GM19438 (cell line): ENCODE data around the gene ATP6V0A1.
A peak's percentile ranks its signal among the peaks of the same experiment; 100 is the strongest.
"Not testable (repeated sequence)": the region's sequence is repeated elsewhere in the genome, so short reads cannot be mapped to it uniquely, and the experiment has no call there.

Experiments
- ATAC-seq: cut with Tn5 transposase; IDR thresholded peaks from one replicate; pipeline ENCODE4 v1.9.1; 2021; ENCODE audit warnings: low read depth; ENCODE audit not compliant: unreplicated experiment

ATP6V0A1 gene

GRCh38 chr17:42536372-42537155 lies 77.9 kb downstream of the ATP6V0A1 start:
- ATAC-seq = peak; percentile 60

DNA sequence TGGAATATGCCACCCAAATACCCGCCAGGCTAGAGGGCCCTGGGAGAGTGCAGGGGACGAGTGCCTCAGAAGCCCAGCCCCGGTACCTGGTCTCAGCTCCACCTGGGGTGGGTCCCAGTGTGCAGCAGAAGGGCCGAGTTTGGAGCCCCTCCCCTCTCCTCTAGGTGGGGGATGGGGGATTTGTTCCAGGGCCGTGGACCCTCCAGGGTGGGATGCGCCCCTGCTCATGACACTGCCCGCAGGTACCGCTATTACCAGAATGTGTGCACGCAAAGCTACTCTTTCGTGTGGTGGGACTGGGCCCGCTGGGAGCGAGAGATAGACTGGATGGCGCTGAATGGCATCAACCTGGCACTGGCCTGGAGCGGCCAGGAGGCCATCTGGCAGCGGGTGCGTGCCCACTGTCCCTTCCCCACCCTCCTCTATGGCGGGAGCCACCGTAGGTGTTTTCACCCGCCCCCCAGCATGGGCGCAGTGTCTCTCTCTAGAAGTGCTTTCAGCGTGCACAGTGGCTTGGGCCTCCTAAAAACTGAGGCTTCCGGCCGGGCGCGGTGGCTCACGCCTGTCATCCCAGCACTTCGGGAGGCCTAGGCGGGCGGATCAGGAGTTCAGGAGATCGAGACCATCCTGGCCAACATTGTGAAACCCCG lies 78.6 kb downstream of the ATP6V0A1 start:
- ATAC-seq = no peak

DNA sequence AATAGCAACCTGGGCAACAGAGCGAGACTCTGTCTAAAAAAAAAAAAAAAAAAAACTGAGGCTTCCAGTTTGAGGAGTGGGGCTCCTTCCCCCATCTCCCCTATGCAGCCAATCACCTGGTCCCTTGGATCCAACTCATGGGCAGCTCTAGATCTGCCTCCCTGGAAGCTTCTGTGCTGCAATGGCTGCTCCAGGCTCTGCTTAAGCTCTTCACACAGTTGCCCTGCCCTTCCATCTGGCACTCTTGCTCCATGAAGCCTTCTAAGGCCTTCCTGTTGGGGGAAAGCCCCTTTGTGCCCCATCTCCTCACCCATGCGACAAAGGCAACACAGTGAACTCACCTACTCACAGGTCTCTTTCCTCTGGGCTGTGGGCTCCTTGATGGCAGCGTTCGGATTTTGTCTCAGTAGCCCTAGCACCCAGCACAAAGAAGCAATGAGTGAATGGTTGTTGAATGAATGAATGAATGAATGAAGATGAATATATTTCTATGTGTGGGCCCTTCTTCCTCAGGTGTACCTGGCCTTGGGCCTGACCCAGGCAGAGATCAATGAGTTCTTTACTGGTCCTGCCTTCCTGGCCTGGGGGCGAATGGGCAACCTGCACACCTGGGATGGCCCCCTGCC lies 79.3 kb downstream of the ATP6V0A1 start:
- ATAC-seq = no peak

DNA sequence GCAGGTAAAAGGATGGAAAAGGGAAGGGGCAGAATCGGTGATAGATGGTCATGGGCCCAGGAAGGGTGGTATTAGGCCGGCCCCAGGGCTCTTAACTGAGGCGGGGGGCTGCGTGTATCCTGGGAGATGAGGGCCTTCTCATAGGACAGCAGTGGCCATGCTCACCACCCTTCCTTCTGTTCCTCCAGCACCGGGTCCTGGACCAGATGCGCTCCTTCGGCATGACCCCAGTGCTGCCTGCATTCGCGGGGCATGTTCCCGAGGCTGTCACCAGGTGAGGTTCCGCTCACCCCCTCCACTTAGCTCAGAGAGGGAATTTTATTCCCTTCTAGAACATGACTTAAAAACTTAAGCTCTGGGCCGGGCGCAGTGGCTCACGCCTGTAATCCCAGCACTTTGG lies 79.8 kb downstream of the ATP6V0A1 start:
- no peak for ATAC-seq

- not testable (repeated sequence) for ATAC-seq
Observed at GRCh38 chr17:42540558-42540957, 81.9 kb downstream of the ATP6V0A1 start.

- ATAC-seq = no peak
Observed at GRCh38 chr17:42541041-42541833, 82.6 kb downstream of the ATP6V0A1 start.

DNA sequence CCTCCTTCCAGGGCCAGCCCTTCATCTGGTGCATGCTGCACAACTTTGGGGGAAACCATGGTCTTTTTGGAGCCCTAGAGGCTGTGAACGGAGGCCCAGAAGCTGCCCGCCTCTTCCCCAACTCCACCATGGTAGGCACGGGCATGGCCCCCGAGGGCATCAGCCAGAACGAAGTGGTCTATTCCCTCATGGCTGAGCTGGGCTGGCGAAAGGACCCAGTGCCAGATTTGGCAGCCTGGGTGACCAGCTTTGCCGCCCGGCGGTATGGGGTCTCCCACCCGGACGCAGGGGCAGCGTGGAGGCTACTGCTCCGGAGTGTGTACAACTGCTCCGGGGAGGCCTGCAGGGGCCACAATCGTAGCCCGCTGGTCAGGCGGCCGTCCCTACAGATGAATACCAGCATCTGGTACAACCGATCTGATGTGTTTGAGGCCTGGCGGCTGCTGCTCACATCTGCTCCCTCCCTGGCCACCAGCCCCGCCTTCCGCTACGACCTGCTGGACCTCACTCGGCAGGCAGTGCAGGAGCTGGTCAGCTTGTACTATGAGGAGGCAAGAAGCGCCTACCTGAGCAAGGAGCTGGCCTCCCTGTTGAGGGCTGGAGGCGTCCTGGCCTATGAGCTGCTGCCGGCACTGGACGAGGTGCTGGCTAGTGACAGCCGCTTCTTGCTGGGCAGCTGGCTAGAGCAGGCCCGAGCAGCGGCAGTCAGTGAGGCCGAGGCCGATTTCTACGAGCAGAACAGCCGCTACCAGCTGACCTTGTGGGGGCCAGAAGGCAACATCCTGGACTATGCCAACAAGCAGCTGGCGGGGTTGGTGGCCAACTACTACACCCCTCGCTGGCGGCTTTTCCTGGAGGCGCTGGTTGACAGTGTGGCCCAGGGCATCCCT lies 84.8 kb downstream of the ATP6V0A1 start:
- no peak for ATAC-seq

DNA sequence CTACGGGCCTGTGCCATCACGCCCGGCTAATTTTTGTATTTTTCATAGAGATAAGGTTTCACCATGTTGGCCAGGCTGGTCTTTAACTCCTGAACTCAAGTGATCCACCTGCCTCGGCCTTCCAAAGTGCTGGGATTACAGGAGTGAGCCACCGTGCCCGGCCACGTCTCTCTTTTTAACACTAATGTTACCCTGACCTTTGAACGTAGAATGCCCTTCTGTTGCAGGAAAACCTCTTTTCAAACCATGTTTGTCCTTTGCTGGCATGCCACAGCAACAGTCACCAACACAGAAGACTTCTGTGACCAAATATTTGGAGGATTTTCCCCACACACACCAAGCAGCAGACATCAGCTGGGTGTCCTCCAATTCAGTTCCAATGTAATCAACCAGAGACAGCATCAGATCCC lies 86.2 kb downstream of the ATP6V0A1 start:
- no peak for ATAC-seq

GRCh38 chr17:42545755-42546505 lies 87.3 kb downstream of the ATP6V0A1 start:
- ATAC-seq = not testable (repeated sequence)

DNA sequence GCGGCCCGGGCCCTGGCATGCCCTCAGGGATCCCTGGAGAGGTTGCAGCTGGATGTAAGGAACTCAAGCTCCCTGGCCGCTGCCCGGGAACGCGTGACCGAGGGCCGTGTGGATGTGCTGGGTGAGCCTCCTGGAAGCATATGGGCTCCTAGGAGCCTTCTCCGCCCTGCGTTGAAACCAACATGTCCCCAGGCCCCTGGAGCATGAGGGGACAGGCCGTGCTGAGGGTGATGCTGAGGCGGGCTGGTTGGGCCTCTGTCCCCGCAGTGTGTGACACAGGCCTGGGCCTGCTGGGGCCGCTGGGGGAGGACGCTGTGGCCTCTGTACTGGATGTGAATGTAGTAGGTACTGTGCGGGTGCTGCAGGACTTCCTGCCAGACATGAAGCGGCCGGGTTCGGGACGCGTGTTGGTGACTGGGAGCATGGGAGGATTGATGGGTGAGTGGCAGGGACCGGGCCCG lies 88.4 kb downstream of the ATP6V0A1 start:
- ATAC-seq = no peak

GRCh38 chr17:42547698-42548069 lies 89.0 kb downstream of the ATP6V0A1 start:
- no peak for ATAC-seq

DNA sequence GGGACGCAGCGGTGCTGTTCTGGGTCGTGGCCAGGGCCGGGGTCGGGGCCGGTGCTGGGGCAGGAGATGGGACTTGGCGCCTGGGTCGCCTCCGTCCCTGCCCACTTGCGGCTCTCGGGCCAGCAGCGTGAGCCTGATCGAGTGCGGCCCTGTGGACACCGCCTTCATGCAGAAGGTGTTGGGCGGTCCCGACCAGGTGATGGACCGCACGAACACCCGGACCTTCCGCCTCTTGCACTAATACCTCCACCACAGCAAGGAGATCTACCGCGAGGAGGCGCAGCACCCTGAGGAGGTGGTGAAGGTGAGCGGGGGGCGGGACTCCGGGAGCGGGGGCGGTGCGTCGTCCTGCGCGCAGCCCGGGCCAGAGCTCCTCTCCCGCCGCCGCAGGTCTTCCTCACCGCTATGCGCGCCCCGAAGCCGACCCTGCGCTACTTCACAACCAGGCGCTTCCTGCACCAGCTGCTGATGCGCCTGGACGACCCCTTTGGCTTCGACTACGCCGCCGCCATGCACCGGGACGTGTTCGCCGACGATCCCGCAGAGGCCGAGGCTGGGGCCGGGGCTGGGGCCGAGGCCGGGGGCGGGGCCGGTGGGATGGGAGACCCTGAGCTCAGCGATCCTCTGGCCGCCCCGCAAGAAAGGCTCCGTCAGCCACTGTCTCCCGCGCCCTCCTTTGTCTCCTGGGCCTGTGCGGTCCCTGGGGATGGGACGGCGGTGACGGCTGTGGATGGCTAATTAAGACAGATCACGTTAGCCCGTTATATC lies 89.6 kb downstream of the ATP6V0A1 start:
- peak; percentile 78 for ATAC-seq

DNA sequence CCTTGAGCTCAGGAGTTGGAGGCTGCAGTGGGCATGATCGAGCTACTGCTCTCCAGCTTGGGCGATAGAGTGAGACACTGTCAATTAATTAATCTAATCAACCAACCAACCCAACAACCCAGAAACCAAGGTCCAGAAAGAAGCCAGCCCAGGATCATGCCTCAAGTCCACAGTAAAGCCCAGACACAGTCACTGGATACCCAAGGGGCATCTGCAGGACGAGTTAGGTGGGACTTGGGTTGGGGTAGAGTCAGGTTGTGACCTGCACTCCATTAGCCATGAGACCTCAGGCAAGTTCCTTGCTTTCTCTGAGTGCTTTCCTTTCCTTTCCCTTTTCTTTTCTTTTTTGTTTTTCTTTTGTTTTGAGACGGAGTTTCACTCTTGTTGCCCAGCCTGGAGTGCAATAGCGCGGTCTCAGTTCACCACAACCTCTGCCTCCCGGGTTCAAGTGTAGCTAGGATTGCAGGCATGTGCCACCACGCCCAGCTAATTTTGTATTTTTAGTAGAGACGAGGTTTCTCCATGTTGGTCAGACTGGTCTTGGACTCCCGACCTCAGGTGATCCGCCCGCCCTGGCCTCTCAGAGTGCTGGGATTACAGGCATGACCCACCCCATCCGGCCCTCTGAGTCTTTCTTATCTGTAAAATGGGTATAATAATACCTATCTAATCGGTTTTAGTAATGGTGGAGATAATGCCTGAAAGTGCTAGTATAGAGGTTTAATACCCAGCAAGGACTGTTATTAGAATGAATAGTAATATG lies 90.5 kb downstream of the ATP6V0A1 start:
- no peak for ATAC-seq

GRCh38 chr17:42552736-42553135 lies 94.1 kb downstream of the ATP6V0A1 start, which contains the start of gene HSD17B1:
Gene HSD17B1, plus strand, starts transcription at chr17:42552923. Its CDS starts 11 bp downstream, at chr17:42552934.
- not testable (repeated sequence) for ATAC-seq

DNA sequence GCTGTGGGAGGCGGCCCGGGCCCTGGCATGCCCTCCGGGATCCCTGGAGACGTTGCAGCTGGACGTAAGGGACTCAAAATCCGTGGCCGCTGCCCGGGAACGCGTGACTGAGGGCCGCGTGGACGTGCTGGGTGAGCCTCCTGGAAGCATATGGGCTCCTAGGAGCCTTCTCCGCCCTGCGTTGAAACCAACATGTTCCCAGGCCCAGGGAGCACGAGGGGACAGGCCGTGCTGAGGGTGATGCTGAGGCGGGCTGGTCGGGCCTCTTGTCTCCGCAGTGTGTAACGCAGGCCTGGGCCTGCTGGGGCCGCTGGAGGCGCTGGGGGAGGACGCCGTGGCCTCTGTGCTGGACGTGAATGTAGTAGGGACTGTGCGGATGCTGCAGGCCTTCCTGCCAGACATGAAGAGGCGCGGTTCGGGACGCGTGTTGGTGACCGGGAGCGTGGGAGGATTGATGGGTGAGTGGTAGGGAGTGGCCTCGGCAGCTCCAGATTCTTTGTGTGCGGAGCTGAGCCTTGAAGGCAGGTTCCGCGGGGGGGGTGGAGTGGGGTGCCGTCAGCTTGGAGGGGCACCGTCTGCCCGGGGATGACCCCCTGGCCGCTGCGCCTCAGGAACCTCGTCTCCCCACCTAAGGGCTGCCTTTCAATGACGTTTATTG lies 94.6 kb downstream of the ATP6V0A1 start:
- ATAC-seq = no peak

- no peak for ATAC-seq
Observed at GRCh38 chr17:42553866-42554249, 95.2 kb downstream of the ATP6V0A1 start.
